Measurements from ENCODE around the gene FCN2.

FCN2 gene

GRCh38 chr9:134899818-134900217 is 19.2 kb downstream of the FCN2 start:
- Histone ChIP-seq H3K36me3 (ENCODE audit: control insufficient read depth in 2 of 2, insufficient read depth in 1 of 2, low read length in 2 of 2) (no peaks in the 10 kb centered on the region), H3K4me1 (ENCODE audit: control insufficient read depth, insufficient read depth, low read length) (peaks cover 16% of the 10 kb centered on the region), H3K9me3 (ENCODE audit: control insufficient read depth, insufficient read depth, low read depth, low read length) (no peaks in the 10 kb centered on the region; the same call in 1 of the 2 replicates), H3K27ac (ENCODE audit: extremely low read depth, low read depth, low read length) (no peak overlapping the region), H3K4me3 (ENCODE audit: low read depth, low read length) (no peak overlapping the region)
- TF ChIP-seq ZNF624 (tag by site-specific recombination; IDR thresholded peaks at IDR 0.05) (no peak), ZNF155 (tag by site-specific recombination; IDR thresholded peaks at IDR 0.05) (no peak), ZNF610 (tag by site-specific recombination; IDR thresholded peaks at IDR 0.05; ENCODE audit: borderline replicate concordance) (no peak), FEZF1 (tag by site-specific recombination; IDR thresholded peaks at IDR 0.05) (no peak), ZNF140 (tag by site-specific recombination; IDR thresholded peaks at IDR 0.05) (no peak), ZNF791 (tag by site-specific recombination; IDR thresholded peaks at IDR 0.05) (no peak), GLI2 (tag by site-specific recombination; IDR thresholded peaks at IDR 0.05; ENCODE audit: borderline replicate concordance, low read depth) (no peak)
- POLR2A ChIA-PET: no interaction called here
- CTCF ChIA-PET: interaction anchor here (0.5 to 4.4 kb wide), 5 partner anchors 72 to 735 kb away, joined by 3 to 18 read pairs (median 4); partner anchors contain the start of gene RNU6ATAC

DNA sequence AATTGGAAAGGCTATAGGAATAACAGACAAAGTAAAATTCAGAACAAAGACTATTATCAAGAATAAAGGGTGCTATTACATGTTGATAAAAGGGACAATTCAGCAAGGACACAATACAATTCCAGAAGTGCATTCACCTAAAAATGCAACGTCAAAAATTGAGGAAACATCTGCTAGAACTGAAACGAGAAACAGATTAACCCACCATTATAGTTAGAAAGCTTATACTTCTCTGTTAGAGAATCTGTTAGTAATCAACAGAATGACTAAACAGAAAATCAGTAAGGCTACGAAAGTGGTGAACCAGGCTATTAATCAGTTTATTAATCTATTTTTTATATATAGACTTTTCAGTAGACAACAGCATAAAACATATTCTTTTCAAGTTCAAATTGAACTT is 22.3 kb downstream of the FCN2 start:
- POLR2A ChIA-PET: no interaction called here
- H3K4me1 ChIP-seq (ENCODE audit: control insufficient read depth, insufficient read depth, low read length): no peaks in the 10 kb centered on the region
- TF ChIP-seq ZNF701 (tag by site-specific recombination; IDR thresholded peaks at IDR 0.05) (no peak), ZNF416 (tag by site-specific recombination; IDR thresholded peaks at IDR 0.05) (no peak), ZNF585B (tag by site-specific recombination; IDR thresholded peaks at IDR 0.05) (no peak), ZNF16 (tag by site-specific recombination; IDR thresholded peaks at IDR 0.05; ENCODE audit: low read depth) (no peak), ZNF175 (tag by site-specific recombination; IDR thresholded peaks at IDR 0.05) (no peak), YY1 (tag by site-specific recombination; IDR thresholded peaks at IDR 0.05) (no peak), EGR2 (tag by site-specific recombination; IDR thresholded peaks at IDR 0.05; ENCODE audit: low read depth) (no peak), ZSCAN16 (tag by site-specific recombination; IDR thresholded peaks at IDR 0.05) (no peak)
- no peak overlapping the region for H3K27ac ChIP-seq (ENCODE audit: extremely low read depth, low read depth, low read length)
- H3K9me3 ChIP-seq (ENCODE audit: control insufficient read depth, insufficient read depth, low read depth, low read length): no peaks in the 10 kb centered on the region; the same call in 1 of the 2 replicates
- no peaks in the 10 kb centered on the region for H3K36me3 ChIP-seq (ENCODE audit: control insufficient read depth in 2 of 2, insufficient read depth in 1 of 2, low read length in 2 of 2)
- no peak overlapping the region for H3K4me3 ChIP-seq (ENCODE audit: low read depth, low read length)
- CTCF ChIA-PET: no interaction called here

DNA sequence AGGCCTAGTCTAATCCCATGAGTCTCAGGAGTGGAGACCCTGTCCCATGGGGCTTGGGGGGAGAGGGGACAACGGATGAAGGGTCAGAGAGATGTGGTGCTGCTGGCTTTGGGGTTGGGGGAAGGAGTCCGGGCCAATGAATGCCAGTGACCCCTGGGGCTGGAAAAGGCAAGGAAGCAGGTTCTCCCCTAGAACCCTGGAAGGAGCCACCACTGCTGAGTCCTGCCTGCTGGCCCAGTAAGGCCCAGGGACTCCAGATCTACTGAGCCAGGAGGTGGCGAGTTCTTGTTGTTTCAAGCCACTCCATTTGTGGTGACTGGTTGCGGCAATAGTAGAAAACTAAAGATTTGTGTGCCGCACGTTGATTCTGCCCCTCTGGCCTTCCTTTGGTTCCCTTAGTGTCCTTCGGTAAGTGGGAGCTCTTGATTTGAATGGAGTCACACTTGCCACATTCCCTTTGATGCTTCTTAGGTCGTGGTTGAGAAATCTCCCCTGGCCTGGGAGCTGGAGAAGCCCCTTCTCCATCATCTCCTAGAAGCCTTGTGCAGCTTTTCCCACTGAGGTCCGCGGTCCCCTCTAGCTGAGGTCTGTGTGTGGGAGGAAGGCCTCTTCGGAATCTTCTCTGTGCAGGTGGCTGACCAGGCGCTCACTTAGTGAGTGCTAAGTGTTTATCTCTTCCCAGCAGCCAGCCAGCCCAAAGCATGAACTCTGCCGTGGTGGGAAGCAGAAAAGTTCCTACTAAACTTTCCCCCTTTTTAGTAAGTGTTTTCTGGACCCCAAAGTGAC is 28.1 kb downstream of the FCN2 start:
- TF ChIP-seq ZNF223 (tag by site-specific recombination; IDR thresholded peaks at IDR 0.05) (no peak), HOXD13 (CRISPR knock-in tag; IDR thresholded peaks at IDR 0.05; ENCODE audit: borderline replicate concordance) (no peak), ZFP3 (tag by site-specific recombination; IDR thresholded peaks at IDR 0.05; ENCODE audit: low read depth) (no peak), OVOL3 (tag by site-specific recombination; IDR thresholded peaks at IDR 0.05) (no peak), ZNF544 (tag by site-specific recombination; IDR thresholded peaks at IDR 0.05) (no peak), ZNF394 (tag by site-specific recombination; IDR thresholded peaks at IDR 0.05; ENCODE audit: borderline replicate concordance) (no peak), ZNF529 (tag by site-specific recombination; IDR thresholded peaks at IDR 0.05; ENCODE audit: insufficient replicate concordance) (no peak), ZNF302 (tag by site-specific recombination; IDR thresholded peaks at IDR 0.05; ENCODE audit: low read depth) (no peak), ZXDB (tag by site-specific recombination; IDR thresholded peaks at IDR 0.05) (no peak), SCRT2 (tag by site-specific recombination; IDR thresholded peaks at IDR 0.05) (no peak), ZNF248 (tag by site-specific recombination; IDR thresholded peaks at IDR 0.05) (no peak)
- TF ChIP-seq, protein P1, sequence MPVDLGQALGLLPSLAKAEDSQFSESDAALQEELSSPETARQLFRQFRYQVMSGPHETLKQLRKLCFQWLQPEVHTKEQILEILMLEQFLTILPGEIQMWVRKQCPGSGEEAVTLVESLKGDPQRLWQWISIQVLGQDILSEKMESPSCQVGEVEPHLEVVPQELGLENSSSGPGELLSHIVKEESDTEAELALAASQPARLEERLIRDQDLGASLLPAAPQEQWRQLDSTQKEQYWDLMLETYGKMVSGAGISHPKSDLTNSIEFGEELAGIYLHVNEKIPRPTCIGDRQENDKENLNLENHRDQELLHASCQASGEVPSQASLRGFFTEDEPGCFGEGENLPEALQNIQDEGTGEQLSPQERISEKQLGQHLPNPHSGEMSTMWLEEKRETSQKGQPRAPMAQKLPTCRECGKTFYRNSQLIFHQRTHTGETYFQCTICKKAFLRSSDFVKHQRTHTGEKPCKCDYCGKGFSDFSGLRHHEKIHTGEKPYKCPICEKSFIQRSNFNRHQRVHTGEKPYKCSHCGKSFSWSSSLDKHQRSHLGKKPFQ (tag by site-specific recombination; IDR thresholded peaks at IDR 0.05): no peak
- TF ChIP-seq, protein P2, sequence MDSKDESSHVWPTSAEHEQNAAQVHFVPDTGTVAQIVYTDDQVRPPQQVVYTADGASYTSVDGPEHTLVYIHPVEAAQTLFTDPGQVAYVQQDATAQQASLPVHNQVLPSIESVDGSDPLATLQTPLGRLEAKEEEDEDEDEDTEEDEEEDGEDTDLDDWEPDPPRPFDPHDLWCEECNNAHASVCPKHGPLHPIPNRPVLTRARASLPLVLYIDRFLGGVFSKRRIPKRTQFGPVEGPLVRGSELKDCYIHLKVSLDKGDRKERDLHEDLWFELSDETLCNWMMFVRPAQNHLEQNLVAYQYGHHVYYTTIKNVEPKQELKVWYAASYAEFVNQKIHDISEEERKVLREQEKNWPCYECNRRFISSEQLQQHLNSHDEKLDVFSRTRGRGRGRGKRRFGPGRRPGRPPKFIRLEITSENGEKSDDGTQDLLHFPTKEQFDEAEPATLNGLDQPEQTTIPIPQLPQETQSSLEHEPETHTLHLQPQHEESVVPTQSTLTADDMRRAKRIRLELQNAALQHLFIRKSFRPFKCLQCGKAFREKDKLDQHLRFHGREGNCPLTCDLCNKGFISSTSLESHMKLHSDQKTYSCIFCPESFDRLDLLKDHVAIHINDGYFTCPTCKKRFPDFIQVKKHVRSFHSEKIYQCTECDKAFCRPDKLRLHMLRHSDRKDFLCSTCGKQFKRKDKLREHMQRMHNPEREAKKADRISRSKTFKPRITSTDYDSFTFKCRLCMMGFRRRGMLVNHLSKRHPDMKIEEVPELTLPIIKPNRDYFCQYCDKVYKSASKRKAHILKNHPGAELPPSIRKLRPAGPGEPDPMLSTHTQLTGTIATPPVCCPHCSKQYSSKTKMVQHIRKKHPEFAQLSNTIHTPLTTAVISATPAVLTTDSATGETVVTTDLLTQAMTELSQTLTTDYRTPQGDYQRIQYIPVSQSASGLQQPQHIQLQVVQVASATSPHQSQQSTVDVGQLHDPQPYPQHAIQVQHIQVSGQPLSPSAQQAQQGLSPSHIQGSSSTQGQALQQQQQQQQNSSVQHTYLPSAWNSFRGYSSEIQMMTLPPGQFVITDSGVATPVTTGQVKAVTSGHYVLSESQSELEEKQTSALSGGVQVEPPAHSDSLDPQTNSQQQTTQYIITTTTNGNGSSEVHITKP (tag by site-specific recombination; IDR thresholded peaks at IDR 0.05): no peak
- CTCF ChIA-PET: interaction anchor here (0.8 kb wide), 1 partner anchor 105 kb away, joined by 6 read pairs; no protein-coding TSS in a partner anchor

More for the DNA sequence above, 28.1 kb downstream of the FCN2 start:
- no peaks in the 10 kb centered on the region for H3K9me3 ChIP-seq (ENCODE audit: control insufficient read depth, insufficient read depth, low read depth, low read length)
- no peak overlapping the region for H3K27ac ChIP-seq (ENCODE audit: extremely low read depth, low read depth, low read length)
- no peaks in the 10 kb centered on the region for H3K4me1 ChIP-seq (ENCODE audit: control insufficient read depth, insufficient read depth, low read length)
- POLR2A ChIA-PET: no interaction called here
- no peaks in the 10 kb centered on the region for H3K36me3 ChIP-seq (ENCODE audit: control insufficient read depth in 2 of 2, insufficient read depth in 1 of 2, low read length in 2 of 2)
- no peak overlapping the region for H3K4me3 ChIP-seq (ENCODE audit: low read depth, low read length)

Measured in HEK293 (cell line).